GM21526 (cell line): ENCODE data around the gene AFAP1.

Experiments used
- ATAC-seq: cut with Tn5 transposase; IDR thresholded peaks from one replicate; pipeline ENCODE4 v1.9.1; 2021; ENCODE audit warnings: moderate library complexity; ENCODE audit not compliant: unreplicated experiment, low FRiP score

The AFAP1 gene

GRCh38 chr4:7899184-7899869 is 40.3 kb downstream of the AFAP1 start:
- no peak for ATAC-seq

DNA sequence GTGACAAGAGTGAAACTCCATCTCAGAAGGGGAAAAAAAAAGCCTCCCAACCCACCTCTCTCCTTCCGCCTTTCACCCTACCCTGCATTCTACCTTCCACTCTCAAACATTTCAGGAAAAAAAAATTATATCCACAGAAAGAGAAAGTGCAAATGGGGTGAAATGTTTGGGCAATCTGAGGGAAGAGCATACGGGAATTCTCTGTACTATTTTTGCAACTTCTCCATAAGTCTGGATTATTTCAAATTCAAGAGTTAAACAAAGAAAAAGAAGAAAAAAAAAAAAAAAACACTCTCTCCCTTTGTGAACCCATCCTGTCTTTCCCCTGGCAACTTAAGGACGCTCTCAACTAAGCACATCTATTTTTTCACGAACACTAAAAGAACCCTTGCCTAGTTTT is 41.3 kb downstream of the AFAP1 start:
- no peak for ATAC-seq

DNA sequence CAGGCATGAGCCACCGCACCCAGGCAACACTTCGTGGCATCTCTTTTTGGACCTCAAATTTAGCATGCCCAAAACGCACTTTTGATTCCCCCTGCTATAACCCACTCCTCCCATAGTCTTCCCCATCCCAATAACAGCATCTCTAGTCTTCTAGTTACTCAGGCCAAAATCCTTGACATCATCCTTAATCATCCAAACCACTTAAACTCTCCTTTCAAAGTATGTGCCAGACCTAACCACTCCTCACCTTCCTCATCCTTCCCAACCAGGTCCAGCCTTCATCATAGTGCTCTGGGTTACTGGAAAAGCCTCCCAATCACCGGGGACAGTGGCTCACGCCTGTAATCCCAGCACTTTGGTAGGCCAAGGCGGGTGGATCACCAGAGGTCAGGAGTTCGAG is 41.9 kb downstream of the AFAP1 start:
- no peak for ATAC-seq

GRCh38 chr4:7894677-7895181 is 44.9 kb downstream of the AFAP1 start:
- no peak for ATAC-seq

- no peak for ATAC-seq
Observed at GRCh38 chr4:7894098-7894676, 45.5 kb downstream of the AFAP1 start.

- ATAC-seq, result no peak
Observed at GRCh38 chr4:7893539-7893938, 46.1 kb downstream of the AFAP1 start.

GRCh38 chr4:7892212-7893019 is 47.2 kb downstream of the AFAP1 start:
- no peak for ATAC-seq

GRCh38 chr4:7890635-7891393 is 48.8 kb downstream of the AFAP1 start:
- no peak for ATAC-seq

DNA sequence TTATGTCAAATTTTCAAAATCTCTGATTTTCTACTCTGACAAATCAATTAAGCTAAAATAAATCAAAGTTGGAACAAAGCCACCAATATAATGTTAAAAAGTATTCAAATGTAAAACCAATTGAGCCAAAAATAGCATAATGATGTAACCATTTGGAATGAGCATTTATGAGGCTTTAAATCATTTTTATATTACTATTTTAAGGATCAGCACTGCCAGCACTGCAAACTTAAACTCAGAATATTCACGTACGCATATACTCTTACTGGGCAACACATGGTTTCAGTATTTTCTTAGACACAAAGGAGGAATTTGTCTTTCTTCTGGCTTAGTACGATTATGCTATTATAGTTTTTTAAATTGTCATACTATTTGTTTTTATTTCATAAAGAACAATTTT is 52.2 kb downstream of the AFAP1 start:
- ATAC-seq, result no peak

GRCh38 chr4:7886007-7886973 is 53.4 kb downstream of the AFAP1 start:
- ATAC-seq, result no peak

DNA sequence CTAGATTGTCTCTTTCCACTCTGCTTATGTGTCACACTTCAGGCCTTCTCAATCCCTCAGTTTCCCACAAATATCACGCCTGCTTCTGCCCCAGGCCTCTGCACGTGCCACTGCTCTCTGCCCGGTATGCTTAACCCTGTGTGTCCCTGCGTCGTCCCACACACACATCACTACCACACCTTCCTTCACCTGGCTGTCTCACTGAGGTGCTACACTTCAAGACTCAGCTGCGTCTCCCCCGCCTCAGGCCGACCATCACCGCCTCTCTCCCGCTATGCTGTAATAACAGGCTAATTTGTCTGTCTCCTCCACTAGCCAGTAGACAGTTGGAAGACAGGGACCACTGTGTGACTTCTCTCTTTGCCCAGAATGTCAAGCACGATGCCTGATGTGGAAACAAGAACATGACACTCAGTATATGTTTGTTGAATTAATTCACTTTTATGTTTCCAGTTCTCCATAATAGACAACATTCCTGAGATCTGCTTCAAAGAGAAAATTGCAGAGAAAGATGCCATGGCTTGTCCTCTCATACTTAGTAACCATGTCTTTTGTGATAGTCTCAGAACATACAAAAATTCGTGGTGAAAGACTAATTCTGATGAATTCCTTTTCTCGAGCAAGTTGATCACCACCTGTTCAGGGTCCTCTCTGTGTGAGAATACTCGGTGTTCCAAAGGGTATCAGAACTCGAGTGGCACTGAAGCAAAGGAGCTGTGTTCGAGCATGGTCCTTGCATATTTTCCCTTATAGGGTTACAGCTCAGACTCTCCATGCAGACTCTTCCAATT is 54.2 kb downstream of the AFAP1 start:
- ATAC-seq, result no peak

DNA sequence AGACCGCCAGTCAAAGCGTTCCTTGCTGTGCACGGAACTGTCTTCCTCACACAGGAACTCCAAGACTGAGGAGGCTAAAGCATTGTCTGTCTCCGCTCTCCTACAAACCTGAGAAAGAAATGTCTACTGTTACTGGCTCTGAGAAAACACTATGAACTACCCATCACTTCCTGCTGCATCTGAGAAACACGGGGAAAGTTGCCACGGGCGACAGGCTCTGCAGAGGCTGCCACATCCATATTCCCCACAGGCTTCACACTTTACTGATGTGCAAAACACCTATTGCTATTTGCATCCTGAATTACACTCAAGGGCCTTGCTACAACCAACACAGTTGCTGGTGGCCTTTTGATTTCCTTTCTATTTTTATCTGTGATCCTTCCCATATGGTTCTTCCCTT is 59.0 kb downstream of the AFAP1 start:
- no peak for ATAC-seq

GRCh38 chr4:7879127-7879526 is 60.5 kb downstream of the AFAP1 start:
- ATAC-seq, result no peak

GRCh38 chr4:7878323-7878722 is 61.3 kb downstream of the AFAP1 start:
- no peak for ATAC-seq

DNA sequence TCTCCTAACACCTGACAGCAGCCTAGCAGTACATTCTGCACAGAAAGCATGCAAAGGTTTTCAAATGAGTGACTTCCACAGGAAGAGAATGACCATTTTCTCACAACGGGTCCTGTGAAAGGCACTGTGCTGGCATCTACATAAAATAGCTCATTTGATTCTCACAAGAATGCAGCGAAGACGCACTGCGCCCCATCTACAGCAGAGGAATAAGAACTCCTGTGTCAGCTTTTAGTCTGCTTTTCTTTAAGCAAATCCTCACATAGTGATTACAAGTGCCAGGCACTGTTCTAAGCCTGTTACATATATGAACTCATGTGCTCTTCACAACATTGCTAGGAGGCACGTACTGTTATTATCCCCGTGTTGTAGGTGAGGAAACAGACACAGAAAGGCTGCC is 62.5 kb downstream of the AFAP1 start:
- ATAC-seq, result no peak

- no peak for ATAC-seq
Observed at GRCh38 chr4:7876201-7876875, 63.3 kb downstream of the AFAP1 start.

GRCh38 chr4:7874838-7875237 is 64.8 kb downstream of the AFAP1 start:
- ATAC-seq, result no peak

- no peak for ATAC-seq
Observed at GRCh38 chr4:7873881-7874280, 65.8 kb downstream of the AFAP1 start.
